Measurements from ENCODE around the gene PPIAL4G.
A peak's percentile ranks its signal among the peaks of the same experiment; 100 is the strongest.
"Not testable (repeated sequence)": the region's sequence is repeated elsewhere in the genome, so short reads cannot be mapped to it uniquely, and the experiment has no call there.

The PPIAL4G gene

GRCh38 chr1:148483029-148483428 is at the start of gene PPIAL4G:
TSS of gene PPIAL4G (minus strand) at chr1:148483302. CDS start at chr1:148483252, 50 bp downstream.
- not testable (repeated sequence) for DNase-seq

- DNase-seq = not testable (repeated sequence)
These were observed 49.1 kb upstream of the PPIAL4G start for GRCh38 chr1:148532158-148532557.

DNA sequence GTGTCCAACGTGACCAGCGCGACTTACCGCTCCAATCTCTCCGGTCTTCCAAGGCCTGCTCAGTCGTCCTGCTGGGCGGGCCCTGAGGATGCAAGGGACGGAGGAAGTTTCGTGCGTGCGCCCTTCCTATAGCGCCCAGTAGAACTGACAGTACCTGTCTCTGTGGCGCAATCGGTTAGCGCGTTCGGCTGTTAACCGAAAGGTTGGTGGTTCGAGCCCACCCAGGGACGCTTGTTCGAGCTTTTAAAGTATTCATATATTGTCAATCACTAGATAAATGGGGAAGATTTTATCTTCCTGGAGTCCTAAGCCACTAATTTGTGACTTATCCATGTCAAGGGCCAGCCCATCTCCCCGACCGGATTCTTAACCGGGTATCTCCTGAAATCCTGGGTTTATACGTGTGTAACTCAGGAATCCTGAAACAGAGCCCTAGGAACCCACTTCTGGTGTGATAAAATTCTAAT is 46.0 kb upstream of the PPIAL4G start:
- peak; percentile 31 for DNase-seq

DNA sequence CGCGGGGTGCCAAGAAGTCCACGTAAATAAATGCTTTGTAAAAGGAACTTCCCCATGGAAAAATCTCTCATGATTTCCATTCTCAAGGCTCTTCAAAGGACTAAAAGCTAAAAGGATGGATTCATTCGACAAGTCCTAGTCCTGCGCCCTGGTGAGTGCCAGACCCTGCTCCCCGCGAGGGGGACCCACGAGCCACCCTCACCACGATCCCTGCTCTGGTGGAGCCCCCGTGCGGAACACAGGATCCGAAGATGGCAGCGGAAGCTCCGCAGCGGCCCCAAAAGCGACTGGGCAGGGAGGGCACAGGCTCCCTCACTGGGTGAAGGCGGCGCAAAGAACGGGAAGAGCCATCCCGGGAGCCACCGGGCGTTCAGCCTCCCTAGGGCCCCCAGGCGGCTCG is 45.5 kb upstream of the PPIAL4G start:
- not testable (repeated sequence) for DNase-seq

- not testable (repeated sequence) for DNase-seq
These were observed 43.5 kb upstream of the PPIAL4G start for GRCh38 chr1:148526587-148526986.

- DNase-seq = not testable (repeated sequence)
These were observed 40.4 kb upstream of the PPIAL4G start for GRCh38 chr1:148523205-148524144.

DNA sequence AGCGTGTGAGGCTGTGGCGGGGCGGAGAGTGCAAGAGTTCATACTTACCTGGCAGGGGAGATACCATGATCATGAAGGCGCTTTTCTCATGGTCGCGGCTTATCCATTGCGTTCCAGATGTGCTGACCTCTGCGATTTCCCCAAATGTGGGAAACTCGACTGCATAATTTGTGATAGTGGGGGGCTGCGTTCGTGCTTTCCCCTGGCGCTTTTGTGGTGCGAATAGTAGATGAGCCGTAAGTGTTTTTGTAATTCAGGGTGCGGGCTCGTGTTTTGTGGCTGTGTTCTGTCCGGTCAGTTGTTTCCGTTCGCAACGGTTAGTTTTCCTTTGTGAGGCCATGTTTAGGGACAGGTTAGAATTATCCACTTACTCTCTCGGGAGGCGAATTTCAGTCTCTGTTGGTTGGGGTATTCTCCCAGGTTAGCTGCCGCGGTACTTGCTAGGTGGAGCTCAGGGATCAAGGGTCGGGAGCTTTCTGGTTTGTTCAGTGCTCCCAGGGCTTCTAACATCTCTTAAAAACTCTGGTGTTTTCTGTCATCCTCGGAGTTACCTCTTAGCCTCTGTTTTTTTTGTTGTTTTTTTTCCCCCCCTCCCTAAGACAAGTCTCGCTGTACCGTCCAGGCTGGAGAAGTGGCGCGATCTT is 39.6 kb upstream of the PPIAL4G start:
- DNase-seq = peak; percentile 89

DNA sequence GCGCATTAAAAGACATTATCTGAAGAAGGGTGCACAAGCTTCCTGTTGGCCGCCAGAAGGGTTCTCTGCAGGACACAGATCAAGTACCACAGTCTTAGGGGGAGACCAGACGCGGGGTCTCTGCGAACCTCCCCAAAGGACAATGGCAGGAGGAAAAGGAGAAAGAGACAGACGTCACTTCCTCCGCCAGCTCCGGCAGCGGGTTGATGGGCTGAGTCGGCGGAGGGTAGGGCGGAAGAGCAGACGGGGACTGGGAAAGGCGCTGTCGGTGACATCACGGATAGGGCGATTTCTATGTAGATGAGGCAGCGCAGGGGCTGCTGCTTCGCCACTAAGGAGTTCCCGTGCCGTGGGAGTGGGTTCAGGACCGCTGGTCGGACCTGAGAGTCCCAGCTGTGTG is 39.0 kb upstream of the PPIAL4G start:
- peak; percentile 89 for DNase-seq

DNA sequence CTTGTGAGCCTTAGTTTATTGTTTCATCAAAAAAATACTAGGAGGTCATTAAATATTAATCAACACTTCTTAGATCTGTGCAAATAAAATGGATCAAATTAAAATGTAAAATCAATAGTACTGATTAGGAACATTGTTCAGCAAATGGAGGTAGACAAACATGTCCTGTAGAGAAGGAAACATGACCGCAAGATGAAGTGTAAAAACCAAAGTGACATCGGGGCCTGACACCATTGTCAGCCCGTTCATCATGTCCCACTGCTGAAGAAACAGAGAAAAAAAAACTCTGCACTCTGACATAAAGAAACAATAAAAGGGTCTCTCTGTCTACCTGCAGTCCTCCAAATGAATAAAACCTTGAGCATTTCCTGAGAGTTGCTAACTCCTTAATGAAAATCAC is 31.2 kb upstream of the PPIAL4G start:
- not testable (repeated sequence) for DNase-seq

DNA sequence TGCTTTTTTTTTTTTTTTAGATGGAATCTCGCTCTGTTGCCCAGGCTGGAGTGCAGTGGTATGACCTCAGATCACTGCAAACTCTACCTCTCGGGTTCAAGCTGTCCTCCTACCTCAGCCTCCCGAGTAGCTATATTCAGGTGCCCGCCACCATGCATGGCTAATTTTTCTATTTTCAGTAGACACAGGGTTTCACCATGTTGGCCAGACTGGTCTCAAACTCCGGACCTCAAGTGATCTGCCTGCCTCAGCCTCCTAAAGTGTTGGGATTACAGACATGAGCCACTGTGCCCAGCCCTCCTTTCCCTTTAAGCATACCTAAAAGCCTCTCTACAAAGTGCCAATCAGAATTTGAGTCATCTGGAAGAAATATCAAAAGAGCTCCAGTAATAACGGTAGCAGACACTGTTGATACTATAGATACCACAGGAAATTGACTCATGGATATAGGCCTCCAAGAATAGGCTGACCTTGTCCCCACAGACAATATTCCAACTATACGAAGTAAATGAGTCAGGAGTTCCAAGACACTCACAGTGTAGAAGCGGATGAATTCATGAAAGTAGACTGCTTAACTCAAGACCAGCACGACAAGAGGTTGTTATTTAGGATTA is 29.6 kb upstream of the PPIAL4G start:
- DNase-seq = not testable (repeated sequence)

DNA sequence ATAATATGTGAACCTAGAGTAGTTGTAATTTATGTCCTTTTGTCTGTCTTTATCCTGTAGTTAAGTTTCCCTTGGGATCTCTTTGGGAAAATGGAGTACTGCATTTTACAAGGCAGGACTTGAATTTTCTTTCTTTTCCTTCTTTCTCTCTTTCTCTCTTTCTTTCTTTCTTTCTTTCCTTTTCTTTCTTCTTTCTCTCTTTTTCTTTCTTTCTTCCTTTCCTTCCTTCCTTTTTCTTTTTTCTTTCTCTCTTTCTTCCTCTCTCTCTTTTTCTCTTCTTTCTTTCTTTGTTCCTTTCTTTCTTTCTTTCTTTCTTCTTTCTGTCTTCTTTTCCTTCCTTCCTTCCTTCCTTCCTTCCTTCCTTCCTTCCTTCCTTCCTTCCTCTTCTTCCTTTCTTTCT is 10.8 kb upstream of the PPIAL4G start:
- DNase-seq = not testable (repeated sequence)

GRCh38 chr1:148481134-148481533 is 2.0 kb downstream of the PPIAL4G start:
- not testable (repeated sequence) for DNase-seq

- not testable (repeated sequence) for DNase-seq
These were observed 23.4 kb downstream of the PPIAL4G start for GRCh38 chr1:148459694-148460093.

DNA sequence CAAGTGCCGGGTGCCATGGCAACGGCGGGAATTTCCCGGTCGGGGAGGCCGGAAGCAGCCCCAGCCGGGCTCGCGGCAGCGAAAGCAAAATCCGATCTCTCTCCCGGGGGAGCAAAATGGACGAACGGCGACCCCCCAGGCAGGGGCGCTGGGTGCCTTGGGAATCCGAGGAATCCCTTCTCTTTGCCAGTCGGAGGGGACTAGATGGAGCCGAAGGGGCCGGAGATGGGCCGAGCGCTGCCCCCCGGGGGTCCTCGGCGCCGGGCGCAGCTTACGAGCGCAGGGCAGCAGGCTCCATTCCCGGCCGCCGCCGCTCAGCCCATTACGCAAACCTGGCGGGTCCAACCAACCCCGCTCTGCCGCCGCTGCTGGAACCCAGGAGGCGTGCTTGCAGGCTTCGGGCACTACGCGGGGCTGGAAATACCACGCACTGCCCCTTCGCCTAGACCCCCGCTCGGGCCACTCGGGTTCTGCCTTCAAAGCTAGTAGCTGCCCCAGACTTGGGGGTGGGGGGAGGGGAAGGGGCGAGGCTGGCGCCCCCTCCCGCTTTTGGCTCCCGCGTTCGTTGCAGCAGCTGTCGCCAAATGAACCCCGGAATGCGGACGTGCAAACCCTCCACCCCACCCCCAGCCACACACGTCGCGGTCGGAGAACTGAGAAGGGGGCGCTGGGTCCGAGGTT is 24.1 kb downstream of the PPIAL4G start:
- peak; percentile 33 for DNase-seq

DNA sequence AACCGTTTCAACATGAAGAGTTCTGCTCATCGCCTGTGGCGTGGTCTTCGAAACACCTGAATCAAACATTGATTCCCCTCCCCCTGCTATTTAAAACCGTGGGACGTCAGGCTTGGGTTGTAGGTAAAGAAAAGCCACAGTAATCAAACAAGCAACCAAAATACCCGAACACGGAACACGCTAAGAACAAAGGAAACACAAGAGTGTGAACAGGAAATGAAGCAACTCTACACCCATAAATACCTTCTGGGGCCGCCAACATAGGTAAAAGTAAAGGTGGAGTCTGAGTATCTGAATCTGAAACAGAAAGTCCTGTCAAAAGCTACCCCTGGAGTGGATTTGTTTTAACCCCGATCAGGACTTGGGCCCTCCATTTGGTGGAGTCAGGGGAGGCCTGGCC is 24.7 kb downstream of the PPIAL4G start:
- not testable (repeated sequence) for DNase-seq

DNA sequence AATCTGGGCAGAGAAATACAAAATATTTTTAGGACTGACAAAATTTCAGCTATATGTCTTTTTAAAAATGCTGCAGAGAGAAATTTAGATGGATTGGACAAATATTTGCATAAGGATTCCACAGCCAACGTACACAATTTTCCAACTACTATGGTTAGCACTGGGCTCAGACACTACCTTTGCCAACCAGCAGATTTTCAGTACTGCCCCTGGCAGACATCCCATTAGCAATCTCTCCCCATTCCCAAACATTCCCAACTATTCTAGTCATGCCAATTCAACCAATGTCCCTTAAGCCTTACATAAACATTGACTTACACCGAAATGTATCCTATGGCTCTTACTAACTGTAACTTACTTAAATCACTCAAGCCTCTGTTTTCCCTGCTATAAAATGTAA is 30.3 kb downstream of the PPIAL4G start:
- not testable (repeated sequence) for DNase-seq

GRCh38 chr1:148439654-148440325 is 43.3 kb downstream of the PPIAL4G start:
- not testable (repeated sequence) for DNase-seq

GRCh38 chr1:148435406-148435805 is 47.7 kb downstream of the PPIAL4G start:
- DNase-seq = no peak

- DNase-seq = no peak
These were observed 48.3 kb downstream of the PPIAL4G start for GRCh38 chr1:148434832-148435231.

DNA sequence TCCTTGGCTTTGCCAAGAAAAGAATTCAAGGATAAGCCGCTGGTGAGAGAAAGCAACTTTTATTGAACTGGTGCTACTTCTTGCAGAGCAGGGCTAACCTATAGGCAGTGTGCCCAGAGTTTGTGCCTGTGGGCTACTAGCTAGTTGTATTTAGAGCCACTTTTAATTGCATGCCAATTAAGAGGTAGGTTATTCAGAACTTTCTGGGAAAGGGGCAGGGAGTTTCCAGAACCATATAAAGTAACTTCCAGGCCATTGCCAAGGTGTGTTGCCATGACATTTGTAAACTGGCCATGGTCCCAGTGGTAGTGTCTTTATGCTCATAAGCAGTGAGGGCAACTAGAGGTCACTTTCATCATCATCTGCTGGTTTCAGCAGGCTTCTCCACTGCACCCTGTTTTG is 50.2 kb downstream of the PPIAL4G start:
- DNase-seq = not testable (repeated sequence)

All from left hindlimb (tissue), 1 donor.